Cerebellar nuclear complex (tissue), 1 donor: ENCODE data around the gene CDH4.

Source experiments
- DNase-seq, 2 experiments: peaks; one replicate each; lab custom pipeline; 2025; lab: John Stamatoyannopoulos, UW

CDH4 gene

DNA sequence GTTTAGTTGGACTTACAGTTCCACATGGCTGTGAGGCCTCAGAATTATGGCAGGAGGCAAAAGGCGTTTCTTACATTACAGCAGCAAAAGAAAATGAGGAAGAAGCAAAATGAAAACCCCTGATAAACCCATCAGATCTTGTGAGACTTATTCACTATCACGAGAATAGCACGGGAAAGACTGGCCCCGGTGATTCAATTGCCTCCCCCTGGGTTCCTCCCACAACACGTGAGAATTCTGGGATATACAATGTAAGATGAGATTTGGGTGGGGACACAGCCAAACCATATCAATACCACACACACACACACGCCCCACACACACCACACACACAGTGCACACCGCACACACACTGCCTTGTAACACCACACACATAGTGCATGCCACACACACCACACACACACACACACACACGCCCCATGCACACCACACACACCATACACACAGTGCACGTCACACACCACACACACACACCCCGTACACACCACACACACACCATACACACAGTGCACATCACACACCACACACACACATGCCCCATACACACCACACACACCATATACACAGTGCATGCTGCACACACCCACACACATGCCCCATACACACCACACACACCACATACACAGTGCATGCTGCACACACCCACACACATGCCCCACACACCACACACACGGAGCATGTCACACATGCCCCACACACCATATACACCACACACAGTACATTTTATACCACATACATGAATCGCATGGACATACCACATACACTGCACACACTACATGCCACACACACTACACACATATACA lies 503.1 kb downstream of the CDH4 start:
- DNase-seq: no peak

DNA sequence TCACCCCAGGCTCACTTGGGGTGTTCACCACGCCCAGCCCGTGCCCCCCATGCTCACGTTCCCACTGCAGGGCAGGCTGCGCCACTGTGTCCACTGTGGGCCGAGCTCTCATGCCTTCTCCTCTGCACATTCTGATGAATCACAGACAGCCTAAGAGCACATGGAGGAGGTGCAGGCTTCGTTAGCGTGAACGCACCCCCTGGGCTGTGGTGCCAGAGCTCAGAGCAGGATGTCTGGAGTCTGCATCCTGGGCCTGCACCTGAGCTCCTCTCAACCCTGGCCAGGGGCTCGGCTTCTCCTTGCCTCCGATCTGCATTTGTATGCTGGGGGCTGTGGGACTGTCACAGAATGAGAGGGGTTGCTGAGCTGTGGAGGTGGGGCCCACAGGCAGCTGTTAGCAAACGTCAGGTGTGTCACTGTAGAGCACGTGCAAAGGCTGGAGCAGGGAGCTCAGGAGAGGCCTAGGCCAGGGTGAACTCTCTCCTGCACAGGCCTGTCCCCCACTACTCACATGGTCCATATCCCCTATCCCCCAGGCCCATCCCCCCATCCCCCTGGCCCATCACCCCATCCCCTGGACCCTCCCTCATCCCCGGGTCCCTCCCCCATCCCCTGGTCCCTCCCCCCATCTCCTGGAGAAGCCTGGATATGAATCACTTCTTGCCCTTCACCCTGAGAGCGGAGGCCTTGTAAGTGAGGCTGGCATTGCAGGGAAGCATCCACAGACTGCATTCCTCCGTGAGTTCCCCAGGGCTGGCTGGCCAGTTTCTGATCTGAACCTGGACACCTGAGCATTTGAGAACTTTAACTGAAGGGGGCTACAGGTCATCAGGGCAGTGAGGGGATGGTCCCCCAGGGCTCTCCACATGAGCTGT lies 504.1 kb downstream of the CDH4 start:
- no peak for DNase-seq

- no peak for DNase-seq
These were observed 505.1 kb downstream of the CDH4 start for GRCh38 chr20:61756966-61757677.

GRCh38 chr20:61757678-61758563 lies 505.9 kb downstream of the CDH4 start:
- no peak for DNase-seq

DNA sequence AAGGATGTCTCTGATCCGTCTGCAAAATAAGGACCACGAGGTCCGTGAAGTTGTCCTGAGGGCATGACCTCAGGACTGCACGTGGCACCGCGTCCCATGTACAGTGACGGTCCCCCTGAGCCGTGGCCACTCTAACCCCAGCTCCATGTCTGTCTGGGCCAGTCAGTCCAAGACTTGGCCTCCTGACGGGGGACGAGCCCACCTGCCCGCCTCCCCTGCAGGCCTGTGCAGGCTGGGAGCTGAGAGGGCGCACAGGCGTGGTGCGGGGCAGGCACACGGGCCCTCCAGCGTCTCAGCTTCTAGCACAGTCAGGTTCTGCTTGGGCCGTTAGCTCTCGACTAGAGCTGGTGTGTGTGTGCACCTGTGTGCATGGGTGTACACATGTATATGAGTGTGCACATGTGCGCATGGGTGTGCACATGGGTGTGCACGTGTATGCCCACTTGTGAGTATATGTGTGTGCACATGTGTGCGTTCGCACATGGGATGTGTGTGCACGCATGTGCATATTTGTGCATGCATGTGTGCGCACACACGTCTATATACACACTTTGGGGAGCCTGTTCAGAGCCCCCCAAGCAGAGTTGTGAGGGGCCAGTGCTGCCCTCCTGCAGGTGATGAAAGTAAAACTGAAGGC lies 506.6 kb downstream of the CDH4 start:
- DNase-seq: no peak

GRCh38 chr20:61759286-61760065 lies 507.4 kb downstream of the CDH4 start:
- DNase-seq: no peak

DNA sequence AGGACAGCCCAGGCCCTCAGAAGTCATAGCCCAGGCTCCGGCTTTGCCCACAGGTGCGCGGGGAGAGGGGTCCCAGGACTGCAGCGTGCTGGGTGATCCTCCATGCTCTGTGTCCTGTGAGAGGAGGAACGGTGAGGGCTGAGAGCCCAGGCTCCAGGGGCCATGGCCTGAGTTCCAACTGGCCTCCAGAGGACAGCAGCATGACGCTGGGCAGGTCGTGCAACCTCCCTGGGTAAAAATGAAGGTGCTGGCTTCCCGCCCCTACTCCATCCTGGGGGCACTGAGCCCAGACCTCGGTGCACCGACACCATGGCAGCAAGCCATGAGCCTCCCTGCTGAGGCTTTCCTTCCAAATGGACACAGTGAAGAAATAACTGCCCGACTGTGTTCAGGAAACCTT lies 508.3 kb downstream of the CDH4 start:
- DNase-seq: no peak

DNA sequence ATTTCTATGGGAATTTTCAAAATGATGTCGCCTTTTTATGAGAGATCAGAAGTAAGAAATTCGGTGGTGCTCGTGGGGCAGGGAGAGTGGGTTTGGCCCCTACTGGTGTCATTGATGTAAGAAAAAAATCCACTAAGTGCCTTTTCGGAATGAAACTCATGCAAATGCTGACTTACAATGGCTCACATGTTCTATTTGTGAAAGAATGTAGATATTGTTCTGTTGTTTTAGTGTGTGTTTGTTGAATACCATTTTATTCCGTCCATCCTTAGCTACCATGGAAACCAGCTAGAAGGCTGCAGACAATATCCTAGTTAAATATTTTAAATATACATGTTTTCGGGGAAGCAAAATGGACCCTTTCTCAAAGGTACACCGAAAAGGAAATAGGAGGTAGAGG lies 508.7 kb downstream of the CDH4 start:
- no peak for DNase-seq

DNA sequence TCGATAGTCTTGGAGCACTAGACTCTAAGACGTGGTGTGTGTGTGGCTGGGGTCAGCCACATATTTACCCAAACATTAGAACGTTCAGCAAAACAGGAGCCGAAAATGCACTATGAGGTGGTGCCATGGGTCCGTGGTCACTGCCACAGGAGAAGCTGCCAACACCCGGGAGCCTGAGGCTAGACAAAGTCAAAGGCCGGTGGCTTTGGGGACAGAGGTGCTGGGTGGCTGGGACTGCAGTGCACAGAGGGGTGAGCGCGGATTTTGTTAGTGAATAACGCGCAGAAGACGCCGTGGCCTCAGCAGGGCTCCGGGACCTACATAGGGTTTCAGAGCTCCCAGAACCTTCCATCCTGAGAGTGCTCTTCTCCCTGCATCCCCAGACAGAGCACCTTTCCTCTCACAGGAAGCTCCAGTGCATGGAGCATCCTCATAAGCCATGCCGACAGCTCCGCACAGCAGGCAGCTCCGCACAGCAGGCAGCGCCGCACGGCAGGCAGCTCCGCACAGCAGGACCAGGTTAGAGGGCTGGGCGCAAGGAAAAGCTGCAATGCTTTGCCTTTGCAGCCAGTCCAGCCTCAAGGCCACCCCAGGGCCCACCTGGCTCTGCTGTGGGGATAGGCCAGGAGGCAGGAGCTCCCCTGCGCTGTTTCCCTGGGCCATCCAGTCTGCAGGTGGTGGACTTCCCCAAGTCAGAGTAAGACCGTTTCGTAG lies 509.5 kb downstream of the CDH4 start:
- no peak for DNase-seq

DNA sequence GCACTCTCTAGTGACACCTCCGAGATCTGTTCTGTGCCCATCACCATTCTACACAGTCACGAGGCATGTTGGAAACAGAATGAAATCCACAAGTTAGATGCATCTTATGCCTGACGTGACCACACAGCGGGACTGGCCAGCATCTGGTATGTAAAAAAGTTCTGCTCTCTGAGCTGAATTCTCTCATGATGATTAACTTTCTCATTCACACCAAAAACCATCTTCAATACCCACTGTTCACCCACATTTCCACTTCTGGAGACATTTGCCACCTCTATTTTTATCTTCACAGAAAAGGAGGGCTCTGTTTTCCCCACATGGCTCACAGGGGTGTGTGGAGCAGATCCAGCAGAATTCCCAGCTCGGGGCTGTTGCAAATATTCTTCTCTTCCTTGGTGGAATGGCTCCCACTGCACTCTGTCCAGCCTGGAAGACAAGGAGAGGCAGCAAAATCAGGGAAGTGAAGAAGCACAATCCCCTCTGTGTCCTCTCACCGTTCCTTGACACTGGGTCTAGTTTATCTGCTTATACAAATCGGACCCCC lies 510.2 kb downstream of the CDH4 start:
- DNase-seq: no peak

- no peak for DNase-seq
These were observed 511.1 kb downstream of the CDH4 start for GRCh38 chr20:61762886-61763739.

GRCh38 chr20:61763740-61764400 lies 511.8 kb downstream of the CDH4 start:
- no peak for DNase-seq

DNA sequence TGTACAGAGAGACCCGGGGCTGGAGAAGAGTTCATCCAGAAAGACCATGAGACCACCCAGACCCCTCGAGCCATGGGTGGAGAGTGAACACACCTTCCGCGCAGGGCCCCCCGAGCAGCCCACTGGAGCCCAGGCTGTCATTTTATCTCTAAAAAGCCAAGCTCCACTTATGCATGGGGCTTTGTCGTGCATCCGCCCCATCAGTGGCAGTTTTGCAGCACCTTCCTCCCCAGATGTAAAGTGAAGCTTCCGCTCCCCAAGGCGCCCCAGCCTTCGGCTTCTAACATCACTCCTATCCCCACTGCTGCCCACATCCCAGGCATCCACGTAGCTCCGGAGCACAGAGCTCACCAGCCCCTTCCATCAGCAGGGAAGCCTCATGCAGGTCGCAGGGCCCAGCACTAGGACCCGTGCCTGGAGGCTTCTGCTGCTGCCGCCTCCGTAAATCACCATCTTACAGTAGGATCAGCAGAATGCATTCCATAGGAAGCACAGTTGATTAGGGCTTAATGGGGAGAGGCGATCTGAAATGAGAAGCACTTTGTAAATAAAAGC lies 512.5 kb downstream of the CDH4 start:
- no peak for DNase-seq

- no peak for DNase-seq
These were observed 513.2 kb downstream of the CDH4 start for GRCh38 chr20:61765081-61765870.

DNA sequence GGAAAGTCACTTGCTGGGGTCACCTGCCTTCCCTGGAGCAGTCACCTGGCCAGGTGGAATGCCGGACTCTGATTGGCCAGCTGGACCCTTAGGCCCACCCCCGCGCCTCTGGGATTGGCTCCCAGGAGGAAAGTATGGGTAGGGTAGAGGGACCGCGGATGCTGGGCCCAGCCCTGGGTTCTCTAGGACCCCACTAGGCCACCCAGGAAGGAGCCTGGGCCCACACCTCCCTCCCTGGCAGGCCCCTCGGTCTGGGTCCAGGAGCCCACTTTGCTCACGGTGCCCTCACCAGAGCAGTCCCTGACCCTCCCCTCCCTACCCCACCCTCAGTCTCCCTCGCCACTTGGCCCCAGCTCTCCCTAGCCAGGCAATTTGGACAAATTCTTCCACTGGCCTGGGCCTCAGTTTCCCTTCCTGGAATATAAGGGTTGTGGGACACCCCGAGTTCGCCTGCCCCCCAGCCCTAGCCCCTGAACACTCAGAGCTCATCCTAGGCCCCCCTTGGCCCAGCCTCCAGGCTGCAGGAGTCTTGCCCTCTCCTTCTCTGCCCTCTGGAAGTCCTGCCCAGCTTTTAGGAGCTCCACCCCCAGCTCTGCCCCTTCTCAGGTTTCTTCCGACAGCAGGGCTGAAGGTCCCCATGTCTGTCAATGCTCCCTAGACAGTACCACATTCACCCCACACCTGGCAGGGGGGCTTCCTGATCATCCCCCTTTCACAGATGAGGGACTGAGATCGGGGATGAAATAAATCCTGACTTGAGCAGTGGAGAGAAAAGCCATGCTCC lies 514.0 kb downstream of the CDH4 start:
- no peak for DNase-seq
